GM19468 (cell line): Measurements from ENCODE around the gene GNA14.
"Not testable (repeated sequence)": the region's sequence is repeated elsewhere in the genome, so short reads cannot be mapped to it uniquely, and the experiment has no call there.

Experiments
- ATAC-seq: cut with Tn5 transposase; IDR thresholded peaks from one replicate; pipeline ENCODE4 v1.9.1; 2021; ENCODE audit warnings: mild to moderate bottlenecking, moderate library complexity, moderate number of reproducible peaks; ENCODE audit not compliant: unreplicated experiment; ENCODE audit errors: extremely low read depth

The GNA14 gene

GRCh38 chr9:77426712-77427111 lies 221.4 kb downstream of the GNA14 start:
- ATAC-seq: no peak

- no peak for ATAC-seq
Observed at GRCh38 chr9:77424993-77425392, 223.1 kb downstream of the GNA14 start.

- ATAC-seq: no peak
Observed at GRCh38 chr9:77423841-77424240, 224.3 kb downstream of the GNA14 start.

GRCh38 chr9:77422969-77423368 lies 225.2 kb downstream of the GNA14 start:
- no peak for ATAC-seq

GRCh38 chr9:77421506-77422265 lies 226.4 kb downstream of the GNA14 start:
- ATAC-seq: no peak

- no peak for ATAC-seq
Observed at GRCh38 chr9:77420641-77421040, 227.5 kb downstream of the GNA14 start.

GRCh38 chr9:77418226-77418625 lies 229.9 kb downstream of the GNA14 start:
- no peak for ATAC-seq

GRCh38 chr9:77417566-77417965 lies 230.6 kb downstream of the GNA14 start:
- no peak for ATAC-seq

GRCh38 chr9:77408521-77408920 lies 239.6 kb downstream of the GNA14 start:
- ATAC-seq: not testable (repeated sequence)

- no peak for ATAC-seq
Observed at GRCh38 chr9:77403239-77403638, 244.9 kb downstream of the GNA14 start.

- no peak for ATAC-seq
Observed at GRCh38 chr9:77402286-77402685, 245.8 kb downstream of the GNA14 start.

- ATAC-seq: no peak
Observed at GRCh38 chr9:77399964-77400363, 248.2 kb downstream of the GNA14 start.

- not testable (repeated sequence) for ATAC-seq
Observed at GRCh38 chr9:77398581-77398980, 249.5 kb downstream of the GNA14 start.

- no peak for ATAC-seq
Observed at GRCh38 chr9:77392328-77392727, 255.8 kb downstream of the GNA14 start.

GRCh38 chr9:77391834-77392233 lies 256.3 kb downstream of the GNA14 start:
- no peak for ATAC-seq

- ATAC-seq: no peak
Observed at GRCh38 chr9:77386187-77386586, 261.9 kb downstream of the GNA14 start.

- no peak for ATAC-seq
Observed at GRCh38 chr9:77384406-77384805, 263.7 kb downstream of the GNA14 start.

- ATAC-seq: no peak
Observed at GRCh38 chr9:77375956-77376532, 272.1 kb downstream of the GNA14 start.

GRCh38 chr9:77374266-77374665 lies 273.9 kb downstream of the GNA14 start:
- ATAC-seq: no peak
